Stimulated activated naive CD8-positive, alpha-beta T cell treated with anti-CD3 and anti-CD28 coated beads, Interleukin-15, Interleukin-2, amounts not matched to agents 100 ng/mL and 50 ng/mL, for 24 hours (primary cell): ENCODE measurements around the gene LAMP5.

Experiments
- H3K27ac Mint-ChIP-seq: one replicate; pipeline ENCODE4 v1.8.0; 2021; ENCODE audit warnings: mild to moderate bottlenecking, mixed read lengths
- H3K27me3 Mint-ChIP-seq: one replicate; pipeline ENCODE4 v1.8.0; 2021; ENCODE audit warnings: mixed read lengths
- H3K36me3 Mint-ChIP-seq: one replicate; pipeline ENCODE4 v1.8.0; 2021; ENCODE audit warnings: low read depth, mixed read lengths
- H3K4me1 Mint-ChIP-seq: one replicate; pipeline ENCODE4 v1.8.0; 2021; ENCODE audit warnings: low read depth, mixed read lengths
- H3K4me3 Mint-ChIP-seq: one replicate; pipeline ENCODE4 v1.8.0; 2021; ENCODE audit warnings: mild to moderate bottlenecking, mixed read lengths
- H3K9me3 Mint-ChIP-seq: one replicate; pipeline ENCODE4 v1.8.0; 2021; ENCODE audit warnings: mixed read lengths

The LAMP5 gene

DNA sequence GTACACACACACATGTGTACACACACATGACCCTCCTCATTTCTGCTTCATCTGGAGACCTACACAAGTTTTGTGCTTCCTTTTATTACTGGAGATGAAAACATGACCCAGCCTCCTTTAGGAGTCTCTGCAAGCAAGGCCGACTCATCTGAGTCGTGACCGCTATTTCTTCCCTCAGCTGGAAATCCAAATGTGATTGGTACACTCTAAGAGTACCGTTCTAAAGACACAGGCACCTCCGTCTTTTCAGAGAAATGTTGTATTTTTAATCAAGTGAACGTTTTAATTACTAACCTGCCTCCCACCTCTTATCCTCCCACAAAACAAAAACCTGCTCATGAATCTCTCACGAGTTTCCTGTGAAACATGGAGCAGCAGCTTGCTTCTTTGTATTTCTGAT, 63.0 kb downstream of the LAMP5 start:
- H3K36me3 Mint-ChIP-seq: no peaks in the 10 kb centered on the region
- no peak overlapping the region for H3K4me3 Mint-ChIP-seq
- no peak overlapping the region for H3K27ac Mint-ChIP-seq
- H3K27me3 Mint-ChIP-seq: peaks cover 4% of the 10 kb centered on the region
- no peaks in the 10 kb centered on the region for H3K9me3 Mint-ChIP-seq
- H3K4me1 Mint-ChIP-seq: no peaks in the 10 kb centered on the region

DNA sequence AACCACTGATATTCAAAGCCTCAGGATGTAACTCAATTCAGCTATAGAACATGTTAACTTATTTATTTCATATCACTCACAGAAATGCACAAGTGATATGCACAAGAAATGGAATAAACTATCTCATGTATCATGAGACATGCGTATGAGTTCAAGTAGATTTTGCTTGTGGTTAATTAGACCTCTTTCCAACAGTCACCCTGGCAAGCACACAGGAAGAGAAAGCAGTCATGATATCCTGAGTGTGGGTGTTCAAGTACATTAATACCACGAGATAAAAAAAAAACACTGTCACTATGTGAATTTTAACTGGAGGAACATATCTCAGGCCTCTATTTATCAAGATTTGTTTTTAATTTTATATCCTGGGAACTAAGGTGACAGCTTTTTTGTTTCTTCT, 64.2 kb downstream of the LAMP5 start:
- Mint-ChIP-seq H3K27ac (no peak overlapping the region), H3K9me3 (no peaks in the 10 kb centered on the region), H3K36me3 (no peaks in the 10 kb centered on the region), H3K4me1 (no peaks in the 10 kb centered on the region), H3K27me3 (peaks cover 4% of the 10 kb centered on the region), H3K4me3 (no peak overlapping the region)
